Astrocyte of the spinal cord (primary cell): ENCODE data around the gene GPR32.
"Not testable (repeated sequence)": the region's sequence is repeated elsewhere in the genome, so short reads cannot be mapped to it uniquely, and the experiment has no call there.

Experiments
- DNase-seq: peaks from one replicate; pipeline ENCODE4 v3.0.0; 2011; ENCODE audit warnings: low read depth, low spot score
- H3K4me3 ChIP-seq: 2 replicates; pipeline ENCODE4 v1.5.1; 2011; ENCODE audit warnings: low read depth, mild to moderate bottlenecking, low read length, moderate library complexity
- CTCF ChIP-seq: IDR thresholded peaks from 2 replicates; pipeline ENCODE4 v1.5.1; 2012; ENCODE audit warnings: low read depth, mild to moderate bottlenecking, low read length, inconsistent platforms
- in situ Hi-C: cut with HindIII; loops from 2 replicates; pipeline ENCODE4 v1.10.0; 2017; ENCODE audit warnings: low sequenced_read_pairs

GPR32 gene

GRCh38 chr19:50749490-50749889 lies 20.8 kb upstream of the GPR32 start:
- DNase-seq: no peak
- no peak for TF ChIP-seq CTCF
- in situ Hi-C loops: no loop called here
- no peak overlapping the region for H3K4me3 ChIP-seq

GRCh38 chr19:50750010-50750409 lies 20.3 kb upstream of the GPR32 start:
- no peak for TF ChIP-seq CTCF
- no peak for DNase-seq
- H3K4me3 ChIP-seq: no peak overlapping the region
- in situ Hi-C loops: no loop called here

- DNase-seq: no peak
- no peak for TF ChIP-seq CTCF
- in situ Hi-C loops: no loop called here
- no peak overlapping the region for H3K4me3 ChIP-seq
Measured at GRCh38 chr19:50753879-50754278, 16.4 kb upstream of the GPR32 start.

GRCh38 chr19:50756244-50756643 lies 14.0 kb upstream of the GPR32 start:
- H3K4me3 ChIP-seq, DNase-seq, in situ Hi-C loops: not testable (repeated sequence)

- DNase-seq, in situ Hi-C loops: not testable (repeated sequence)
Measured at GRCh38 chr19:50757624-50758023, 12.6 kb upstream of the GPR32 start.

GRCh38 chr19:50759076-50759475 lies 11.2 kb upstream of the GPR32 start:
- H3K4me3 ChIP-seq, in situ Hi-C loops, DNase-seq: not testable (repeated sequence)

More at GRCh38 chr19:50757624-50758023, 12.6 kb upstream of the GPR32 start:
- H3K4me3 ChIP-seq: not testable (repeated sequence)

GRCh38 chr19:50759886-50760285 lies 10.4 kb upstream of the GPR32 start:
- DNase-seq: no peak
- H3K4me3 ChIP-seq: no peak overlapping the region
- in situ Hi-C loops: no loop called here
- no peak for TF ChIP-seq CTCF

- H3K4me3 ChIP-seq, in situ Hi-C loops, DNase-seq: not testable (repeated sequence)
Measured at GRCh38 chr19:50761501-50761900, 8.8 kb upstream of the GPR32 start.

- DNase-seq, H3K4me3 ChIP-seq, in situ Hi-C loops: not testable (repeated sequence)
Measured at GRCh38 chr19:50763521-50763920, 6.7 kb upstream of the GPR32 start.
